Prostate gland (tissue), 2 donors: ENCODE results near the gene MYO5B. TPM values are rescaled to one million over a fixed set of nuclear protein-coding genes. Genes with fewer than 3 reads are reported as not detected.

Experiments used
- DNase-seq: peaks from one replicate; pipeline ENCODE4 v3.0.0-alpha.2; 2019; ENCODE audit warnings: low spot score
- H3K27ac ChIP-seq, 2 donors: fragments of 200-600 bp; sonication (generic); 2 replicates each; pipeline ENCODE4 v1.5.1; 2017 to 2019
- H3K27me3 ChIP-seq: fragments of 200-600 bp; sonication (generic); replicated peaks from 2 replicates; pipeline ENCODE4 v1.5.1; 2019; ENCODE audit not compliant: insufficient read depth
- H3K36me3 ChIP-seq, 2 donors: fragments of 200-600 bp; sonication (generic); 1 replicate in 1 of 2; 2 replicates in 1 of 2; pipeline versions ENCODE4 v1.5.1 to v1.8.1; 2017 to 2019
- H3K4me1 ChIP-seq: fragments of 200-600 bp; sonication (generic); replicated peaks from 2 replicates; pipeline ENCODE4 v1.5.1; 2019
- H3K4me3 ChIP-seq, 2 donors: fragments of 200-600 bp; sonication (generic); 2 replicates each; pipeline ENCODE4 v1.5.1; 2017 to 2019
- H3K9me3 ChIP-seq: fragments of 200-600 bp; sonication (generic); 2 replicates; pipeline ENCODE4 v1.5.1; 2017
- POLR2A ChIP-seq: fragments of 450-650 bp; IDR thresholded peaks from one replicate; pipeline ENCODE4 v1.6.1; 2016; ENCODE audit warnings: antibody characterized with exemption, mild to moderate bottlenecking
- POLR2AphosphoS5 ChIP-seq: sonication (generic); formaldehyde crosslinking; IDR thresholded peaks from one replicate; pipeline ENCODE4 v1.6.1; 2017; ENCODE audit warnings: antibody characterized with exemption
- WGBS: methylation state at CpG from one replicate; pipeline ENCODE4 v1.1.5; 2018; 5-methylcytosine and 5-hydroxymethylcytosine counted together
- intact Hi-C: fragments of 100-400 bp; cut with DNase I; formaldehyde crosslinking; loops from one replicate; pipeline ENCODE4 v1.14.2; 2022
- total RNA-seq, 2 donors: library from RNA; depleted of rRNA; stranded (reverse); fragments of >200 nt; gene quantifications; one replicate each; pipeline ENCODE4 v1.1.0, GENCODE V29; 2016
- TF ChIP-seq, protein P1 (sequence below), 4 experiments: fragments of 200-600 bp in 2 of 4; fragments of 450-650 bp in 2 of 4; sonication (generic) in 2 of 4; IDR thresholded peaks; 1 replicate in 3 of 4; 2 replicates in 1 of 4; pipeline ENCODE4 v1.5.1; 2016 to 2019; ENCODE audit warnings: antibody characterized with exemption in 4 of 4, mild to moderate bottlenecking in 2 of 4, moderate library complexity in 2 of 4

MYO5B gene
- total RNA-seq, 2 donors from 2014 or later = 28.5 to 31.1 TPM

DNA sequence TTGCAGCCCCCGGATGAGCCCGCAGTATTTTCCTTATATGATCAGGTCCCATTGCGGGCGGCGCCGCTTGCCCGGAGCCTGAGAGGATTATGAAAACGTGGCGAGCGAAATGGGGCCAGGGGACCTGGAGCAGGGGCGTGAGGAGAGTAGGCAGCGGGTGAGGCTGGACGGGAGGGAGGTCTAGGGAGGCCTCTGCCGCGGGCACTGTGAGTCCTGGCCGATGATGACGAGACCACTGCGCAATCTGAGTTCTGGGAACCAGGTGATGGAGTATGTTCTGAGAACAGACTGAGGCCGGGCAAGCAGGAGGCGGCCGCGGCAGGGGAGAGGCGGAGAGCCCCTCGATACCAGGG, 380.8 kb downstream of the MYO5B start:
- Histone ChIP-seq H3K4me1 (peaks cover 2% of the 10 kb centered on the region), H3K27ac (peak overlapping the region; percentile 85 to 89), H3K4me3 (peak overlapping the region; percentile 72 to 73), H3K36me3 (no peaks in the 10 kb centered on the region), H3K27me3 (no peaks in the 10 kb centered on the region), H3K9me3 (no peaks in the 10 kb centered on the region)
- TF ChIP-seq POLR2A = no peak
- TF ChIP-seq, protein P1, sequence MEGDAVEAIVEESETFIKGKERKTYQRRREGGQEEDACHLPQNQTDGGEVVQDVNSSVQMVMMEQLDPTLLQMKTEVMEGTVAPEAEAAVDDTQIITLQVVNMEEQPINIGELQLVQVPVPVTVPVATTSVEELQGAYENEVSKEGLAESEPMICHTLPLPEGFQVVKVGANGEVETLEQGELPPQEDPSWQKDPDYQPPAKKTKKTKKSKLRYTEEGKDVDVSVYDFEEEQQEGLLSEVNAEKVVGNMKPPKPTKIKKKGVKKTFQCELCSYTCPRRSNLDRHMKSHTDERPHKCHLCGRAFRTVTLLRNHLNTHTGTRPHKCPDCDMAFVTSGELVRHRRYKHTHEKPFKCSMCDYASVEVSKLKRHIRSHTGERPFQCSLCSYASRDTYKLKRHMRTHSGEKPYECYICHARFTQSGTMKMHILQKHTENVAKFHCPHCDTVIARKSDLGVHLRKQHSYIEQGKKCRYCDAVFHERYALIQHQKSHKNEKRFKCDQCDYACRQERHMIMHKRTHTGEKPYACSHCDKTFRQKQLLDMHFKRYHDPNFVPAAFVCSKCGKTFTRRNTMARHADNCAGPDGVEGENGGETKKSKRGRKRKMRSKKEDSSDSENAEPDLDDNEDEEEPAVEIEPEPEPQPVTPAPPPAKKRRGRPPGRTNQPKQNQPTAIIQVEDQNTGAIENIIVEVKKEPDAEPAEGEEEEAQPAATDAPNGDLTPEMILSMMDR (IDR thresholded peaks at IDR 0.05) = no peak
- peak; percentile 13 for TF ChIP-seq POLR2AphosphoS5
- intact Hi-C loops = loop anchor here (10.0 kb wide), 1 partner anchor 471 kb away; the partner anchor contains the start of genes CXXC1 and MBD1
- WGBS = under 1% methylated on average over 24 of the region's 24 CpGs
- DNase-seq = peak; percentile 34

DNA sequence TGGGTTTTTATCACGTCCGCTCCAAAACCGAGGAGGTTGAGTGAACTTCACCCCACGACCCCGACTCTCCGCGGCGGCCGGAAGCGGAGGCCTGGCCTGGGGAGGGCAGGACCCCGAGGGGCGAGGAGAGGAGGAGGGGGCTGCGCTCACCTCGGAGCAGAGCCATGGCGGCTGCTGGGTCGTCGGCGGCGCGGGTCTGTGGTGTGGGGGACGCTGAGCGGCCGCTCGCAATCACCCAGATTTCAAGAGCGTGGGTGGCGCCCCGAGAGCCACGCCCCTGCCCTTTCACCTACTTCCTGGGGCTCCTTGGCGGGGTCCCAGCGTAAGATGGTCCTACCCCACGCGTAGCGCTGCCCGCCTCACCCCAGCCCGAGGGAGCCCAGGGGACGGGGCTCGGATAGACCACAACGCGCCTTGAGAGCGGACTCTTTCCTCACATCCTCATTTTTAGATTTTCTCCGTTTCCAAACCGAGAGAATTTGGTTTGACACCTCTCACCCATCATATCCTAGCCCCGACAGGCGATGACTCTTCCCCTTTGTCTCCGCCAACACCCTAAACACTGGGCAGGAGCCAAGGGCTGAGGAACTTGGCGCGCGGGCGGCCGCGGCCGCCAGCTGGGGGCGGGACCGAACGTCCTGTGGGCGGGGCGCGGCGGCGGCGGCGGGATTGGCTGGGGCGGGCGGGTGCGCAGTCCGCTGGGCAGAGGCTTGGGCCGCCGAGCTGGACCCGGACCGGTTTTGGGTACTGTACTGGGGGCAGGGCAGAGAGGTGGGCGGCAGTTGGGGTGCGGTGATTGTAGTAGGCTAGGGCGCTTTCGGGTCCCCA, 381.4 kb downstream of the MYO5B start, which contains the start of gene ACAA2:
ACAA2 (minus strand) TSS at position 215 of the 828 bp plus-strand sequence; CDS start at position 166, 49 bp downstream.
- Histone ChIP-seq H3K4me1 (peaks cover 2% of the 10 kb centered on the region), H3K9me3 (no peaks in the 10 kb centered on the region), H3K27ac (peak within 1 kb of the TSS; percentile 85 to 89), H3K27me3 (no peaks in the 10 kb centered on the region), H3K4me3 (peak within 1 kb of the TSS; percentile 72 to 73), H3K36me3 (no peaks in the 10 kb centered on the region)
- WGBS = under 1% methylated on average over 68 of the region's 74 CpGs
- intact Hi-C loops = loop anchor here (10.0 kb wide), 1 partner anchor 471 kb away; the partner anchor contains the start of genes CXXC1 and MBD1
- peak; percentile 81 for DNase-seq
- TF ChIP-seq POLR2AphosphoS5 (peak; percentile 32), POLR2A (peak; percentile 66)
- TF ChIP-seq, protein P1 (IDR thresholded peaks at IDR 0.05) = peak in 1 of 4 experiments; percentile 13

DNA sequence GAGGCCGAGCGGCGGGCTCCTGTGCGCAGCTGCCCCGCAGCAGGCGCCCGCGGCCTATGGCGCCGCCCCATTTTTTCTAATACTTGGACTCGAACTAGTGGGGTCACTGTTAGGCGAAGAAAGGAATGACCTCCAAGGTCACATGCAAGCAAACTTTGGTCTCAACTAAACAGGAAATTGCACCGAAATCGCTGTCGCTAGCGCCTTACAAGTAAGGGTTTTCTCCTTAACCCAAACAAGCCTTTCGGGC, 382.0 kb downstream of the MYO5B start:
- WGBS = 23% methylated on average over 17 of the region's 17 CpGs
- intact Hi-C loops = loop anchor here (10.0 kb wide), 1 partner anchor 472 kb away; the partner anchor contains the start of genes CXXC1 and MBD1
- peak overlapping the region; percentile 72 to 73 for H3K4me3 ChIP-seq
- no peaks in the 10 kb centered on the region for H3K9me3 ChIP-seq
- peak overlapping the region; percentile 85 to 89 for H3K27ac ChIP-seq
- H3K4me1 ChIP-seq = peaks cover 2% of the 10 kb centered on the region
- H3K27me3 ChIP-seq = no peaks in the 10 kb centered on the region
- H3K36me3 ChIP-seq = no peaks in the 10 kb centered on the region
- DNase-seq = no peak
- TF ChIP-seq POLR2A (no peak), POLR2AphosphoS5 (no peak)

DNA sequence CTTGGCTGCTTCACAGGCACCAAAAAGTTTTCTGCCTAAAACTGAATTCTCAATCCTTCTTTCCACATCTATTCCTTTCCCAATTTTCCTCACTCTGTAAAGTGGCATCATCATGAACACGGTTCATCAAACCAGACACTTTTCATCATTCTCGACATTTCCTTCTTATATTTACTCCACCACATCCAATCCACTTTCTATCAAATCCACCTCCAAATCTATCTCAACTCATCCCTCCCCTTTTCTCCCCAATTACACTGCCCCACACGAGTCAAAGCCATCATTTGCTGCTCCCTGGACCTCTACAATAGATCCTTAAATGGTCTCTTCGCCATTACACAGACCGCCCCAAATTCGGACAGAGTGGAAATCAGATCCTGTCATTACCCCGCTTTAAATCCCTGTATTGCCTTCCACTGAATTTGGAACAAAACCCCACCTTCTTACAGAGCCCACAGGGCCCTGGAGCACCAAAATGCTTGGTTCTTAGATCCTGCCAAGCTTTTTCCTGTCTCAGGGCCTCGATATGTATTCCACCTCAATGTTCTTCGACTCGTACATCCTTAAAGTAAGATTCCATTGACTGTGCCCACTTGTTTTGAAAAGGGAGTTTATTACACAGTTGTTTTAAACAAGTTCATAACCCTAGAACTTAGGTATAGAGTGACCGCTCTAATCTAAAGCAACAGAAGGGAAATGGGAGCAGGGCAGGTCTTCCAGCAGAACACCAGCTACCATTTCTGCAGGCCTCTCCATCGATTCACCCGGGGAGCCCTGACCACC, 382.5 kb downstream of the MYO5B start:
- peak overlapping the region; percentile 85 to 89 for H3K27ac ChIP-seq
- intact Hi-C loops = loop anchor here (10.0 kb wide), 1 partner anchor 472 kb away; the partner anchor contains the start of genes CXXC1 and MBD1
- DNase-seq = no peak
- H3K4me3 ChIP-seq = peak overlapping the region; percentile 72 to 73
- no peaks in the 10 kb centered on the region for H3K9me3 ChIP-seq
- TF ChIP-seq POLR2AphosphoS5 = no peak
- TF ChIP-seq, protein P1 (IDR thresholded peaks at IDR 0.05) = no peak
- no peak for TF ChIP-seq POLR2A
- H3K36me3 ChIP-seq = no peaks in the 10 kb centered on the region
- WGBS = 72% methylated on average over 13 of the region's 13 CpGs
- peaks cover 2% of the 10 kb centered on the region for H3K4me1 ChIP-seq
- H3K27me3 ChIP-seq = no peaks in the 10 kb centered on the region
